C4-2B (cell line): Measurements from ENCODE around the gene CNOT1.

Experiments used
- ZFX ChIP-seq: fragments of 450-650 bp; IDR thresholded peaks from 2 replicates; pipeline ENCODE4 v1.6.1; 2017
- TF ChIP-seq, protein P1 (sequence below): fragments of 450-650 bp; conservative IDR thresholded peaks from 2 replicates; pipeline ENCODE4 v1.5.1; 2017; ENCODE audit warnings: mild to moderate bottlenecking

DNA sequence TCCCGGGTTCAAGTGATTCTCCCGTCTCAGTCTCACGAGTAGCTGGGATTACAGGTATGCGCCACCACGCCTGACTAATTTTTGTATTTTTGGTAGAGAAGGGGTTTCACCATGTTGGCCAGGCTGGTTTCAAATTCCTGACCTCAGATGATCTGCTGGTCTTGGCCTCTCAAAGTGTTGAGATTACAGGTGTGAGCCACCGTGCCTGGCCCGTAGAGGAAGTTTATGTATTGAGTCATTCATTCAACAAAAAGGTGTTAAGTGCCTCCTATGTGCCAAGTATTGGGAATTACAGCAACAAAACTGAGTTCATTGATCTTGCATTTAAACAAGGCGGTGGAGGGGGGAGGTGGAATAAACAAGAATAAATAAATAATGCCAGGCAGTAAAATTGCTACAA, 10.2 kb upstream of the CNOT1 start:
- TF ChIP-seq, protein P1, sequence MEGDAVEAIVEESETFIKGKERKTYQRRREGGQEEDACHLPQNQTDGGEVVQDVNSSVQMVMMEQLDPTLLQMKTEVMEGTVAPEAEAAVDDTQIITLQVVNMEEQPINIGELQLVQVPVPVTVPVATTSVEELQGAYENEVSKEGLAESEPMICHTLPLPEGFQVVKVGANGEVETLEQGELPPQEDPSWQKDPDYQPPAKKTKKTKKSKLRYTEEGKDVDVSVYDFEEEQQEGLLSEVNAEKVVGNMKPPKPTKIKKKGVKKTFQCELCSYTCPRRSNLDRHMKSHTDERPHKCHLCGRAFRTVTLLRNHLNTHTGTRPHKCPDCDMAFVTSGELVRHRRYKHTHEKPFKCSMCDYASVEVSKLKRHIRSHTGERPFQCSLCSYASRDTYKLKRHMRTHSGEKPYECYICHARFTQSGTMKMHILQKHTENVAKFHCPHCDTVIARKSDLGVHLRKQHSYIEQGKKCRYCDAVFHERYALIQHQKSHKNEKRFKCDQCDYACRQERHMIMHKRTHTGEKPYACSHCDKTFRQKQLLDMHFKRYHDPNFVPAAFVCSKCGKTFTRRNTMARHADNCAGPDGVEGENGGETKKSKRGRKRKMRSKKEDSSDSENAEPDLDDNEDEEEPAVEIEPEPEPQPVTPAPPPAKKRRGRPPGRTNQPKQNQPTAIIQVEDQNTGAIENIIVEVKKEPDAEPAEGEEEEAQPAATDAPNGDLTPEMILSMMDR: no peak
- TF ChIP-seq ZFX: no peak
